ENCODE data around the gene B3GALNT2.
A peak's percentile ranks its signal among the peaks of the same experiment; 100 is the strongest.

The B3GALNT2 gene

GRCh38 chr1:235515844-235516512, 11.7 kb upstream of the B3GALNT2 start:
- ChIA-PET POLR2A (interaction anchor here (4.1 kb wide), 1 partner anchor 11 kb away, joined by 24 read pairs; the partner anchor contains the start of gene B3GALNT2), CTCF (interaction anchor here (1.3 to 1.8 kb wide), 2 partner anchors 268 to 456 kb away, joined by 5 to 6 read pairs; no protein-coding TSS in a partner anchor)
- no peak for TF ChIP-seq PKNOX1 (IDR thresholded peaks at IDR 0.05)
- no peak for TF ChIP-seq ARNT (IDR thresholded peaks at IDR 0.05)
- no peak for TF ChIP-seq CTBP1 (IDR thresholded peaks at IDR 0.05; ENCODE audit: borderline replicate concordance)
- no peak for TF ChIP-seq SUZ12 (IDR thresholded peaks at IDR 0.05)
- TF ChIP-seq ELF4 (IDR thresholded peaks at IDR 0.05), result no peak
- no peak for TF ChIP-seq HDGF (IDR thresholded peaks at IDR 0.05; ENCODE audit: borderline replicate concordance)
- no peak for TF ChIP-seq SP1 (IDR thresholded peaks at IDR 0.05)
- no peak for DNase-seq (ENCODE audit: extremely low spot score)

- no peak for TF ChIP-seq SP1 (IDR thresholded peaks at IDR 0.05)
- TF ChIP-seq FOXK2 (IDR thresholded peaks at IDR 0.05), result no peak
- no peak for TF ChIP-seq HDGF (IDR thresholded peaks at IDR 0.05; ENCODE audit: borderline replicate concordance)
- TF ChIP-seq FOXA1 (IDR thresholded peaks at IDR 0.05), result no peak
- TF ChIP-seq LEF1 (IDR thresholded peaks at IDR 0.05; ENCODE audit: borderline replicate concordance), result no peak
- no peak for TF ChIP-seq PKNOX1 (IDR thresholded peaks at IDR 0.05)
- TF ChIP-seq BHLHE40 (IDR thresholded peaks at IDR 0.05; ENCODE audit: borderline replicate concordance), result no peak
- TF ChIP-seq ZNF384 (IDR thresholded peaks at IDR 0.05), result no peak; the same call in 1 of the 2 replicates
- TF ChIP-seq CTBP1 (IDR thresholded peaks at IDR 0.05; ENCODE audit: borderline replicate concordance), result no peak
- no peak for TF ChIP-seq ELF4 (IDR thresholded peaks at IDR 0.05)
- TF ChIP-seq TARDBP (IDR thresholded peaks at IDR 0.05), result no peak
- no peak for TF ChIP-seq SUZ12 (IDR thresholded peaks at IDR 0.05)
- DNase-seq (ENCODE audit: extremely low spot score), result peak; percentile 67
- ChIA-PET CTCF (interaction anchor here (0.6 to 1.6 kb wide), 15 partner anchors 9 to 459 kb away, joined by 3 to 9 read pairs (median 3); partner anchors contain the start of gene B3GALNT2), POLR2A (interaction anchor here (4.1 kb wide), 1 partner anchor 9 kb away, joined by 24 read pairs; the partner anchor contains the start of gene B3GALNT2)
These were observed 9.5 kb upstream of the B3GALNT2 start for GRCh38 chr1:235513495-235514366.

- TF ChIP-seq TARDBP (IDR thresholded peaks at IDR 0.05) (no peak), ARNT (IDR thresholded peaks at IDR 0.05) (no peak), CTBP1 (IDR thresholded peaks at IDR 0.05; ENCODE audit: borderline replicate concordance) (no peak), FOXM1 (IDR thresholded peaks at IDR 0.05; ENCODE audit: borderline replicate concordance) (no peak)
- ChIA-PET POLR2A (no interaction called here), CTCF (interaction anchor here (0.5 to 1.4 kb wide), 4 partner anchors 139 to 1386 kb away, joined by 3 to 5 read pairs (median 4); no protein-coding TSS in a partner anchor)
- peak; percentile 43 for DNase-seq (ENCODE audit: extremely low spot score)
These were observed 7.4 kb upstream of the B3GALNT2 start for GRCh38 chr1:235511470-235512240.

GRCh38 chr1:235510823-235511222, 6.6 kb upstream of the B3GALNT2 start:
- no peak for DNase-seq (ENCODE audit: extremely low spot score)
- CTCF ChIA-PET, result no interaction called here
- POLR2A ChIA-PET, result no interaction called here
- TF ChIP-seq HDGF (IDR thresholded peaks at IDR 0.05; ENCODE audit: borderline replicate concordance) (no peak), ARNT (IDR thresholded peaks at IDR 0.05) (no peak), TARDBP (IDR thresholded peaks at IDR 0.05) (no peak), LEF1 (IDR thresholded peaks at IDR 0.05; ENCODE audit: borderline replicate concordance) (no peak)

GRCh38 chr1:235507623-235508022, 3.4 kb upstream of the B3GALNT2 start:
- no peak for DNase-seq (ENCODE audit: extremely low spot score)
- peak; percentile 23; the same call in 1 of the 2 replicates for TF ChIP-seq ZNF384 (IDR thresholded peaks at IDR 0.05)
- TF ChIP-seq TARDBP (IDR thresholded peaks at IDR 0.05), result no peak
- ChIA-PET POLR2A (no interaction called here), CTCF (interaction anchor here (0.5 kb wide), 1 partner anchor 115 kb away, joined by 3 read pairs; no protein-coding TSS in a partner anchor)

- peak; percentile 99 for DNase-seq (ENCODE audit: extremely low spot score)
- ChIA-PET CTCF (interaction anchor here (0.5 to 2.2 kb wide), 24 partner anchors 9 to 609 kb away, joined by 3 to 10 read pairs (median 3); no protein-coding TSS in a partner anchor), POLR2A (interaction anchor here (0.7 to 3.1 kb wide), 50 partner anchors 11 to 586 kb away, joined by 3 to 24 read pairs (median 3); partner anchors contain the start of genes ARID4B, GGPS1, RBM34 and TBCE)
- TF ChIP-seq NFRKB (IDR thresholded peaks at IDR 0.05) (no peak), ZNF384 (IDR thresholded peaks at IDR 0.05) (no peak), L3MBTL2 (conservative IDR thresholded peaks at IDR 0.05) (peak; percentile 97), FOXM1 (IDR thresholded peaks at IDR 0.05; ENCODE audit: borderline replicate concordance) (no peak), PKNOX1 (IDR thresholded peaks at IDR 0.05) (peak; percentile 85), BHLHE40 (IDR thresholded peaks at IDR 0.05; ENCODE audit: borderline replicate concordance) (no peak), FOXK2 (IDR thresholded peaks at IDR 0.05) (no peak), TARDBP (IDR thresholded peaks at IDR 0.05) (peak; percentile 96), SP1 (IDR thresholded peaks at IDR 0.05) (no peak), ELF4 (IDR thresholded peaks at IDR 0.05) (peak; percentile 77), CTBP1 (IDR thresholded peaks at IDR 0.05; ENCODE audit: borderline replicate concordance) (no peak; the same call in 1 of the 2 replicates), ARNT (IDR thresholded peaks at IDR 0.05) (no peak), FOXA1 (IDR thresholded peaks at IDR 0.05) (no peak), LEF1 (IDR thresholded peaks at IDR 0.05; ENCODE audit: borderline replicate concordance) (no peak), HDGF (IDR thresholded peaks at IDR 0.05; ENCODE audit: borderline replicate concordance) (no peak), SUZ12 (IDR thresholded peaks at IDR 0.05) (no peak)
These were observed 406 bp upstream of the B3GALNT2 start for GRCh38 chr1:235504494-235505222.

All from HEK293T (cell line).